ENCODE measurements around the gene DHRS3. TPM values are rescaled to one million over a fixed set of nuclear protein-coding genes. Genes with fewer than 3 reads are reported as not detected.

The DHRS3 gene
- total RNA-seq, 6 donors from 2014 or later: 84.9 to 154 (median 119) TPM

GRCh38 chr1:12591267-12591938 lies 26.6 kb downstream of the DHRS3 start:
- ATAC-seq (ENCODE audit: low FRiP score in 2 of 2): peak in 1 of 2 donors; percentile 13

GRCh38 chr1:12588695-12589094 lies 29.3 kb downstream of the DHRS3 start:
- no peak for ATAC-seq (ENCODE audit: low FRiP score in 2 of 2)
- H3K27ac ChIP-seq: no peak overlapping the region

More at GRCh38 chr1:12591267-12591938, 26.6 kb downstream of the DHRS3 start:
- 93 to 97% methylated on average over 10 to 18 of the region's 19 CpGs for WGBS, 2 donors
- no peak overlapping the region for H3K4me3 ChIP-seq
- peaks cover 0 to 7% (median 3%) of the 10 kb centered on the region in 4 donors for H3K36me3 ChIP-seq
- H3K9me3 ChIP-seq: no peaks in the 10 kb centered on the region
- TF ChIP-seq POLR2AphosphoS5 (IDR thresholded peaks at IDR 0.05) (no peak), POLR2A (IDR thresholded peaks at IDR 0.05) (no peak), CTCF (IDR thresholded peaks at IDR 0.05) (no peak), EP300 (IDR thresholded peaks at IDR 0.05) (no peak)
- no peak for DNase-seq
- H3K27ac ChIP-seq: peak overlapping the region in 3 of 4 donors; percentile 1 to 73 (median 49)
- peaks cover 26 to 39% (median 35%) of the 10 kb centered on the region in 4 donors for H3K4me1 ChIP-seq
- H3K27me3 ChIP-seq: no peaks in the 10 kb centered on the region

GRCh38 chr1:12587981-12588640 lies 29.9 kb downstream of the DHRS3 start:
- Histone ChIP-seq H3K27me3 (no peaks in the 10 kb centered on the region), H3K9me3 (no peaks in the 10 kb centered on the region), H3K4me1 (peaks cover 0 to 7% (median 6%) of the 10 kb centered on the region in 4 donors), H3K36me3 (peaks cover 0 to 7% (median 5%) of the 10 kb centered on the region in 4 donors), H3K4me3 (no peak overlapping the region), H3K27ac (no peak overlapping the region)
- 98 to 99% methylated on average over 7 of the region's 7 CpGs for WGBS, 2 donors
- TF ChIP-seq POLR2AphosphoS5 (IDR thresholded peaks at IDR 0.05) (no peak), CTCF (IDR thresholded peaks at IDR 0.05) (no peak), EP300 (IDR thresholded peaks at IDR 0.05) (no peak), POLR2A (IDR thresholded peaks at IDR 0.05) (no peak)
- ATAC-seq (ENCODE audit: low FRiP score in 2 of 2) (no peak), DNase-seq (no peak)

More at GRCh38 chr1:12588695-12589094, 29.3 kb downstream of the DHRS3 start:
- Histone ChIP-seq H3K4me1 (peaks cover 3 to 13% (median 9%) of the 10 kb centered on the region in 4 donors), H3K36me3 (peaks cover 0 to 7% (median 5%) of the 10 kb centered on the region in 4 donors), H3K9me3 (no peaks in the 10 kb centered on the region), H3K4me3 (no peak overlapping the region), H3K27me3 (no peaks in the 10 kb centered on the region)
- 93 to 94% methylated on average over 7 to 8 of the region's 8 CpGs for WGBS, 2 donors
- no peak for TF ChIP-seq POLR2A (IDR thresholded peaks at IDR 0.05)
- TF ChIP-seq EP300 (IDR thresholded peaks at IDR 0.05): no peak
- TF ChIP-seq CTCF (IDR thresholded peaks at IDR 0.05): no peak
- no peak for TF ChIP-seq POLR2AphosphoS5 (IDR thresholded peaks at IDR 0.05)
- no peak for DNase-seq

- Histone ChIP-seq H3K4me1 (peaks cover 0 to 6% (median 0%) of the 10 kb centered on the region in 4 donors), H3K9me3 (no peaks in the 10 kb centered on the region), H3K4me3 (no peak overlapping the region), H3K36me3 (peaks cover 0 to 12% (median 5%) of the 10 kb centered on the region in 4 donors), H3K27me3 (no peaks in the 10 kb centered on the region), H3K27ac (no peak overlapping the region)
- TF ChIP-seq EP300 (IDR thresholded peaks at IDR 0.05) (no peak), POLR2AphosphoS5 (IDR thresholded peaks at IDR 0.05) (no peak), CTCF (IDR thresholded peaks at IDR 0.05) (no peak), POLR2A (IDR thresholded peaks at IDR 0.05) (no peak)
- no peak for DNase-seq
- ATAC-seq (ENCODE audit: low FRiP score in 2 of 2): no peak
- 85 to 90% methylated on average over 19 of the region's 19 CpGs for WGBS, 2 donors
Observed at GRCh38 chr1:12585951-12586942, 31.8 kb downstream of the DHRS3 start.
